GM10248 (cell line): ENCODE measurements around the gene CTDSPL.

Experiments used
- CTCF ChIA-PET: fragments of 300-600 bp; sonication (Branson Sonifier 250); formaldehyde crosslinking; extraction: SDS; loops from one replicate; lab custom pipeline; 2021; ENCODE audit warnings: antibody characterized with exemption; lab: Yijun Ruan, JAX
- POLR2A ChIA-PET: fragments of 350-650 bp; sonication (Branson Sonifier 250); formaldehyde crosslinking; extraction: SDS; loops from one replicate; lab custom pipeline; 2020; ENCODE audit warnings: antibody characterized with exemption; lab: Yijun Ruan, JAX
- DNase-seq: peaks from one replicate; pipeline ENCODE4 v3.0.0; 2012; ENCODE audit errors: extremely low spot score
- TF ChIP-seq, protein P1 (sequence below): IDR thresholded peaks from 2 replicates; pipeline ENCODE4 v1.5.1; 2012; ENCODE audit warnings: mild to moderate bottlenecking, low read depth; ENCODE audit errors: extremely low read depth, missing control alignments, control extremely low read depth

CTDSPL gene

DNA sequence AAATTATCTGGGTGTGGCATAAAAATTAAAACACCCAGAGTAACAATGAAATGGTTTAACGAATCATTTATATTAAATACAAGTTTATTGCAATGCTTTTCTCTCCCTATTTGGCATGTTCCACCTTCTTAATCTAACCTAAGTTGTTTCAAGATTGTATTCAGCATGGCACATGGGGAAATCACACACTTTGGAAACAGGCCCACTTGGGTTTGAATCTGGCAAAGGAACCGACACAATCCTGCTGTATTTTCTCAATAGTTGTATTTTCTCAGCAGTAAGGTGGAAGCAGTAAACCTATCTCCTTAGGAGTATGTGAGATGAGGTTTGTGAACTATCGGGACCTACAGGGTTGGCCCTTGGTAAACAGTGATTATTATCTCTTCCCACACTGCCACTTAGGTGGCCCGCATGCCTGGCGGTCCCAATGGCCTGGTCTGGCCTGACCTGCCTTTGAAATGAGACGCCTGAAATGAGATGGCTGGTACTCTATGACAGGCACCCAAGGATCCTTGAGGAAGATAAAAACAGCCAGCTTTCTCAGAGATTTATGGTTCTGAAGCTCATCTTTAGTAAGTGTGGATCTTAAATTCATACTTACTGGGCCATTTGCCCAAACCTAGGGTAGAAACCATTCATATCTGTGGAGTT lies 83.6 kb downstream of the CTDSPL start:
- no peak for DNase-seq

DNA sequence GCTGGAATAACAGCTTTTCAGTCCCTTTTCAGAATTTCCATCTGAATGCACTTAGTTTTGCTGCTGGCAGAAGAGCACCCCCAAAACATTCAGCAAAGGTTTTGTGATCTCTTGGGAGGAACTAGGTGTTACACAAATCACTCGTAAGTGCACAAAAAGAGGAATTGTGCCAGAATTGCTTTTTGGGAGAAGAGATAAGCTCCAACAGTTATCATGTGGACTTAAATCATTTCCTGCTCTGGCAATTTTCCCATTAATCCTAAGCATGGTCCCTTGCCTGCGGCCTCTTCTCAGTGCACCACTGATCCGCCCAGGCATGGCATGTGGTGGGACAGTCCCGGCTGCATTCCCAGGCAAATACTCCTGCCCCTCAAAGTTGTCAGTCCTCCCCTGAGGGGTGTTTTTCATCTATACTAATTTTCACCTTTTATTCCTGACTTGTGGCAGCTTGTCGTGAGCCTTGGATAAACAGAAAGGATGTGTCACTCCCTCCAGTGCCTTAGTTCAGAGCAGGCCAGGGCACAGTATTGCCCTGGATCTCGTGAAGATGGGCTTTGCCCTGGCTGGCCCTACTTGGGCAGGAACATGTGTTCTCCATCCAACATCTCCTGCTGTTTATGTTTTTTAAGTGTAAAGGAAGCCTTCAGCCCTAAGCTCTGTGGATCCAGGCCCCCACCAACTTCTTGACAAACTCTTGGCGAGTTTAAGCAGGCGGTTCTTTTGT lies 84.3 kb downstream of the CTDSPL start:
- DNase-seq: no peak
- TF ChIP-seq, protein P1, sequence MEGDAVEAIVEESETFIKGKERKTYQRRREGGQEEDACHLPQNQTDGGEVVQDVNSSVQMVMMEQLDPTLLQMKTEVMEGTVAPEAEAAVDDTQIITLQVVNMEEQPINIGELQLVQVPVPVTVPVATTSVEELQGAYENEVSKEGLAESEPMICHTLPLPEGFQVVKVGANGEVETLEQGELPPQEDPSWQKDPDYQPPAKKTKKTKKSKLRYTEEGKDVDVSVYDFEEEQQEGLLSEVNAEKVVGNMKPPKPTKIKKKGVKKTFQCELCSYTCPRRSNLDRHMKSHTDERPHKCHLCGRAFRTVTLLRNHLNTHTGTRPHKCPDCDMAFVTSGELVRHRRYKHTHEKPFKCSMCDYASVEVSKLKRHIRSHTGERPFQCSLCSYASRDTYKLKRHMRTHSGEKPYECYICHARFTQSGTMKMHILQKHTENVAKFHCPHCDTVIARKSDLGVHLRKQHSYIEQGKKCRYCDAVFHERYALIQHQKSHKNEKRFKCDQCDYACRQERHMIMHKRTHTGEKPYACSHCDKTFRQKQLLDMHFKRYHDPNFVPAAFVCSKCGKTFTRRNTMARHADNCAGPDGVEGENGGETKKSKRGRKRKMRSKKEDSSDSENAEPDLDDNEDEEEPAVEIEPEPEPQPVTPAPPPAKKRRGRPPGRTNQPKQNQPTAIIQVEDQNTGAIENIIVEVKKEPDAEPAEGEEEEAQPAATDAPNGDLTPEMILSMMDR: no peak
- CTCF ChIA-PET: interaction anchor here (1.0 to 1.7 kb wide), 3 partner anchors 11 to 92 kb away, joined by 3 to 4 read pairs (median 3); no protein-coding TSS in a partner anchor
- POLR2A ChIA-PET: no interaction called here

More for the DNA sequence above, 83.6 kb downstream of the CTDSPL start:
- ChIA-PET CTCF (interaction anchor here (1.0 to 1.7 kb wide), 4 partner anchors 10 to 91 kb away, joined by 3 to 4 read pairs (median 4); no protein-coding TSS in a partner anchor), POLR2A (no interaction called here)
- TF ChIP-seq, protein P1: no peak

DNA sequence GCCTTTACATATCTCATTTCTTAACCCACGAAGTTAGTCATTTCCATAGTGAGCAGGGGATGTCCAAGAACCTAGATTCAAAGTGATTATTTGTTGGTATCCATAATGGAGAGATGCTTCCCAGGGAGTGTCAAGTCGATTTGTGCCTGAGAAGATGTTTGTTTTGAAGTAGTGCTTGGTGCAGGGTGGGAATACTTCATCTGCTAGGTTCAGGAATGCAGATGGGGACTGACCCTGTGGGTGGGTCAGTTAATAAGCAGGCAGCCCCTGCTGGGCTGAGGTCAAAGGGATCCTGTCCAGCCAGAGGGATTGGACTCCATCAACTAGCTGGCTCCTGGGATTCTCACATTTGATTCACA lies 84.8 kb downstream of the CTDSPL start:
- DNase-seq: no peak
- TF ChIP-seq, protein P1: no peak
- CTCF ChIA-PET: interaction anchor here (1.0 to 1.7 kb wide), 2 partner anchors 20 to 92 kb away, joined by 3 to 4 read pairs; no protein-coding TSS in a partner anchor
- POLR2A ChIA-PET: no interaction called here

DNA sequence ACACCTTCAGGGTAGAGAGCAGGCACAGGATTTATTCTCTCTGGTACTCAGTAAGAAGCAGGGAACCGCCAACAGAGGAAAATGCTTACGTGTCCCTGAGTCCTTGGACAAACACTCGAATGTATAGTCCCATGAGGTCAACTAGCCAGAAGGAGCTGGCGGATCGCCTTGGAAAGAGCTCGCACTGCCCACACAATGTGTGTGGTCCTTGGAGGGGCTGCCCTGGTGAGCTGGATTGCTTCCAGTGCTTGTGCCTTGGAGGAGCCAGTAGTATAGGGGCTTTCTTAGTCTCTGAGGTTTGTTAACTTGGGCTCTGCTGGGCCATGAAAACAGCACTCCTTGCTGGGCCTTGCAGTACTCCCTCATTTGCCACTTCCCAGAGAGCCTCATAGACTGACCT lies 88.2 kb downstream of the CTDSPL start:
- TF ChIP-seq, protein P1: no peak
- DNase-seq: no peak
- CTCF ChIA-PET: interaction anchor here (1.3 to 1.4 kb wide), 2 partner anchors 13 to 18 kb away, joined by 4 to 7 read pairs; no protein-coding TSS in a partner anchor
- POLR2A ChIA-PET: no interaction called here

DNA sequence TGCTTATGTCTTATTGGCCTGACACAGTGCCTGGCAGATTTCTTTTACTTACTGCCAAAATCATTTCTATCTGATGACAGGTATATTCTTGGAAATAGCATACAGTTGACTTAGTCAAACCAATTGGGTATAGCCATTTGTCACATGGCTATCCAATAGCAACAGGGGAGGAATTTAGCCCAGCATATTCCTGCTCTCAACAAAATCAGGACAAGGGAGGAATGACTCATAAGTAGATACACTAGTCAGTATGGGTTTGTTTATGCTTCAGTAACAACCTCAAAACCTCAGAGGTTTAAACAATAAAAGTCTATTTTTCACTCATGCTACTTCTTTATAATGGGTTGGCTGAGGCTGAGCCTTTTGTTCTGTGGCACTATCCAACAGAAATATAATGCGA lies 90.9 kb downstream of the CTDSPL start:
- POLR2A ChIA-PET: no interaction called here
- no peak for DNase-seq
- CTCF ChIA-PET: interaction anchor here (2.6 to 6.2 kb wide), 2 partner anchors 15 to 21 kb away, joined by 9 to 41 read pairs; no protein-coding TSS in a partner anchor
- TF ChIP-seq, protein P1: no peak

DNA sequence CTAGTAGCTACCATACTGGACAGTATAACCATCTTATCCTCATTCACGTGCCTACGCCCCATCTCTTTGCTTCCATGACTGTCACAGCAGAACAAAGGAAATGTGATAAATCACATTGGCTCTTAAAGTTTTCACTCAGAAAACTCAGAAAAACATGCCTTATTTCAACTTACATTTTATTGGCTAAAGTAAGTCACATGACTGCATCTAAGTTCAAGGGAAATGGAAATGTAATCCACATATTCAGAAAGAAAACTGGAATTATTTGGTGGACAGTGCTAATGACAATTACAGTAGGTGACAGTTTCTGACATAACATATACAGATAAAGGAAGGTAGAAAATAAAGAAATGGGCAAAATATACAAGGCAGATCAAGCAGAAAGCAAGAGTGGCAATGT lies 91.5 kb downstream of the CTDSPL start:
- TF ChIP-seq, protein P1: no peak
- CTCF ChIA-PET: interaction anchor here (1.8 to 6.2 kb wide), 3 partner anchors 14 to 44 kb away, joined by 6 to 41 read pairs (median 9); no protein-coding TSS in a partner anchor
- POLR2A ChIA-PET: no interaction called here
- no peak for DNase-seq
